Purkinje cell (primary cell): ENCODE measurements around the gene IDI2. TPM values are rescaled to one million over a fixed set of nuclear protein-coding genes. Genes with fewer than 3 reads are reported as not detected.

Source experiments
- polyA plus RNA-seq: library from polyadenylated mRNA; unstranded; fragments of >200 nt; fragmentation: Nextera tagmentation; gene quantifications from 2 replicates; pipeline ENCODE4 v1.2.1, GENCODE V29; 2014

Gene IDI2
- not detected in 2 replicates for polyA plus RNA-seq

GRCh38 chr10:1025683-1026082, at the start of gene IDI2:
Gene IDI2, minus strand, starts transcription at chr10:1025859. Its CDS starts 1,136 bp downstream, at chr10:1024723.

GRCh38 chr10:1056326-1057105, 30.9 kb upstream of the IDI2 start, which contains the start of gene WDR37:
Gene WDR37, plus strand, starts transcription at chr10:1056385. Its CDS starts 15,771 bp downstream, at chr10:1072156.

GRCh38 chr10:1048732-1049424, 23.2 kb upstream of the IDI2 start, which contains the start of gene IDI1:
Gene IDI1, minus strand, starts transcription at chr10:1049119. Its CDS starts 116 bp downstream, at chr10:1049003.

GRCh38 chr10:987870-988666, 37.6 kb downstream of the IDI2 start, which contains the start of gene GTPBP4:
Gene GTPBP4, plus strand, starts transcription at chr10:988434. Its CDS starts 46 bp downstream, at chr10:988480.

Other genes with a start within 250 kb of the IDI2 start
- 10.8 and 11.4 TPM in 2 replicates for gene LARP4B, start 94.2 kb downstream of the IDI2 start, polyA plus RNA-seq
- 22.2 and 45.6 TPM in 2 replicates for gene GTPBP4, start 37.4 kb downstream of the IDI2 start, polyA plus RNA-seq
- 73.1 and 117 TPM in 2 replicates for gene IDI1, start 23.3 kb upstream of the IDI2 start, polyA plus RNA-seq
- 6.4 and 7.7 TPM in 2 replicates for gene WDR37, start 30.5 kb upstream of the IDI2 start, polyA plus RNA-seq